ENCODE results near the gene HNRNPD. TPM values are rescaled to one million over a fixed set of nuclear protein-coding genes. Genes with fewer than 3 reads are reported as not detected.

Gene HNRNPD
- total and polyA plus RNA-seq, 2 of the 8 experiments (the other 6 are each of a cell fraction or from before 2014, with no cell fraction given) = 118 to 646 TPM

GRCh38 chr4:82346126-82346525 lies 27.7 kb downstream of the HNRNPD start:
- no peaks in the 10 kb centered on the region for H3K27me3 ChIP-seq (replicated peaks in 1 of 4; ENCODE audit: control insufficient read depth in 3 of 4, extremely low read depth in 1 of 4, insufficient read depth in 3 of 4, low read length in 3 of 4)
- ChIA-PET CTCF (ENCODE audit: partially characterized antibody) (no interaction called here), POLR2A (ENCODE audit: partially characterized antibody) (interaction anchor here (1.1 to 4.5 kb wide), 7 partner anchors 9 to 83 kb away, joined by 3 to 17 read pairs (median 8); no protein-coding TSS in a partner anchor)
- H3K4me3 ChIP-seq (ENCODE audit: extremely low read depth in 1 of 4, insufficient read depth in 2 of 4, low read depth in 3 of 4, low read length in 4 of 4) = no peak overlapping the region
- no peak for TF ChIP-seq FOSL1 (IDR thresholded peaks at IDR 0.05; ENCODE audit: insufficient read depth, low read depth, low read length)
- TF ChIP-seq ATF2 (IDR thresholded peaks at IDR 0.05; ENCODE audit: low read length) = no peak
- peaks cover 0 to 8% of the 10 kb centered on the region in 2 experiments; a peak in 1 of 4 replicates for H3K79me2 ChIP-seq (ENCODE audit: control insufficient read depth in 1 of 2, insufficient read depth in 2 of 2, low read length in 2 of 2)
- H3K23me2 ChIP-seq (ENCODE audit: low read depth, low read length) = no peaks in the 10 kb centered on the region
- H3K27ac ChIP-seq (ENCODE audit: low read depth, low read length) = no peak overlapping the region
- no peak overlapping the region for H3K14ac ChIP-seq (ENCODE audit: insufficient read length)
- H2BK20ac ChIP-seq (ENCODE audit: low read length) = no peak overlapping the region
- FAIRE-seq (no peak), DNase-seq (ENCODE audit: low read depth in 1 of 2, low spot score in 2 of 2) (no peak)
- no peak overlapping the region for H3K18ac ChIP-seq (ENCODE audit: extremely low read depth, low read length)
- H3K23ac ChIP-seq (ENCODE audit: insufficient read length) = no peak overlapping the region
- H3K79me1 ChIP-seq (ENCODE audit: low read depth, low read length) = no peaks in the 10 kb centered on the region; the same call in 1 of the 2 replicates
- no peak overlapping the region for H2BK15ac ChIP-seq (ENCODE audit: low read length)
- H4K91ac ChIP-seq (replicated peaks; ENCODE audit: insufficient read length, low read length) = no peak overlapping the region
- no peaks in the 10 kb centered on the region for H3K9me3 ChIP-seq (ENCODE audit: insufficient read depth in 2 of 2, low read depth in 1 of 2, low read length in 1 of 2)
- no peak overlapping the region for H3K4ac ChIP-seq (replicated peaks; ENCODE audit: insufficient read length, low read depth, low read length)
- H4K8ac ChIP-seq (ENCODE audit: extremely low read depth, insufficient read depth, low read length) = no peak overlapping the region
- H3K36me3 ChIP-seq (ENCODE audit: control insufficient read depth in 2 of 4, insufficient read depth in 4 of 4, low read length in 3 of 4) = peaks cover 0 to 14% (median 3%) of the 10 kb centered on the region in 4 experiments; a peak in 5 of 8 replicates
- no peak overlapping the region for H3K4me2 ChIP-seq (ENCODE audit: insufficient read depth in 1 of 2, low read depth in 2 of 2, low read length in 2 of 2)
- H3K4me1 ChIP-seq (replicated peaks in 1 of 4; ENCODE audit: control insufficient read depth in 3 of 4, insufficient read depth in 4 of 4, low read length in 3 of 4) = 0 out of 7 replicates have a peak, but pooled peaks cover 0 to 2% (median 0%) of the 10 kb centered on the region in 4 experiments
- no peak overlapping the region for H2BK5ac ChIP-seq (ENCODE audit: low read depth, low read length)
- no peak overlapping the region for H2AFZ ChIP-seq (ENCODE audit: low read length)
- no peak overlapping the region for H3K56ac ChIP-seq (replicated peaks; ENCODE audit: insufficient read length, low read depth, low read length)
- peaks cover 4 to 5% of the 10 kb centered on the region in 2 experiments for H4K20me1 ChIP-seq (replicated peaks in 1 of 2; ENCODE audit: control insufficient read depth in 1 of 2, insufficient read depth in 2 of 2, low read length in 2 of 2)
- no peak overlapping the region for H3K9ac ChIP-seq (replicated peaks in 1 of 4; ENCODE audit: extremely low read depth in 1 of 4, low read depth in 3 of 4, low read length in 3 of 4)
- H4K5ac ChIP-seq (ENCODE audit: insufficient read length, low read depth, low read length) = no peak overlapping the region
- no peak overlapping the region for H2AK5ac ChIP-seq (ENCODE audit: low read depth, low read length)
- no peak overlapping the region for H2BK120ac ChIP-seq (replicated peaks; ENCODE audit: low read depth, low read length)
- no peak overlapping the region for H2BK12ac ChIP-seq (ENCODE audit: low read depth, low read length)

Measured in H1 (cell line).